Endothelial cell of umbilical vein (primary cell): ENCODE measurements around the gene ZPR1. TPM values are rescaled to one million over a fixed set of nuclear protein-coding genes. Genes with fewer than 3 reads are reported as not detected.

Experiments
- BruUV-seq: library from RNA; stranded (reverse); fragments of 400-500 nt; replicated peaks from 2 replicates; lab custom pipeline; 2021; lab: Mats Ljungman, UMichigan
- CTCF ChIA-PET: fragments of 300-600, 350-600 bp; sonication (Branson Sonifier 250); formaldehyde crosslinking; loops from one replicate; lab custom pipeline; 2021; ENCODE audit warnings: antibody characterized with exemption, inconsistent platforms; lab: Charles Lee
- POLR2A ChIA-PET: fragments of 300-600, 350-600 bp; sonication (Branson Sonifier 250); formaldehyde crosslinking; loops from one replicate; lab custom pipeline; 2021; ENCODE audit warnings: antibody characterized with exemption, inconsistent platforms; lab: Charles Lee
- DNase-seq: peaks from one replicate; pipeline ENCODE4 v3.0.0-alpha.2; 2011; ENCODE audit warnings: low read depth, low spot score
- FAIRE-seq: peaks from 2 replicates; lab custom pipeline; 2011; peaks lifted over from hg19 to GRCh38; lab: Jason Lieb, UNC
- H2AFZ ChIP-seq: 2 replicates; pipeline ENCODE4 v1.6.0; 2012; ENCODE audit warnings: low read depth, low read length, control low read depth, inconsistent platforms
- H3K27ac ChIP-seq: 2 replicates; pipeline ENCODE4 v1.5.1; 2011; ENCODE audit warnings: low read depth, mild to moderate bottlenecking, control low read depth, low read length, moderate library complexity; ENCODE audit not compliant: insufficient read depth
- H3K27me3 ChIP-seq, 2 experiments: 2 replicates each; pipeline versions ENCODE4 v1.6.0 to v1.6.1; 2011; ENCODE audit warnings: low read length in 2 of 2, mixed read lengths in 1 of 2; ENCODE audit not compliant: control insufficient read depth in 2 of 2, insufficient read depth in 2 of 2
- H3K36me3 ChIP-seq, 2 experiments: 2 replicates in 1 of 2; 3 replicates in 1 of 2; pipeline ENCODE4 v1.5.1; 2011; ENCODE audit warnings: low read length in 2 of 2, mild to moderate bottlenecking in 1 of 2, moderate library complexity in 1 of 2; ENCODE audit not compliant: control insufficient read depth in 2 of 2, insufficient read depth in 2 of 2; ENCODE audit errors: extremely low read depth in 1 of 2
- H3K4me1 ChIP-seq: 3 replicates; pipeline ENCODE4 v1.5.1; 2011; ENCODE audit warnings: mild to moderate bottlenecking, low read length; ENCODE audit not compliant: control insufficient read depth, insufficient read depth; ENCODE audit errors: extremely low read depth
- H3K4me2 ChIP-seq: 2 replicates; pipeline ENCODE4 v1.6.1; 2011; ENCODE audit warnings: low read length, control low read depth, mixed read lengths; ENCODE audit not compliant: insufficient read depth
- H3K4me3 ChIP-seq, 3 experiments: fragments of 200-600 bp in 1 of 3; sonication (generic), shearing (Covaris generic) in 1 of 3; replicated peaks in 1 of 3; 2 replicates each; pipeline ENCODE4 v1.5.1; 2011 to 2016; ENCODE audit warnings: control low read depth in 3 of 3, low read length in 3 of 3, mild to moderate bottlenecking in 2 of 3, inconsistent platforms in 1 of 3, low read depth in 1 of 3, moderate library complexity in 1 of 3; ENCODE audit not compliant: insufficient read depth in 1 of 3
- H3K79me2 ChIP-seq: 2 replicates; pipeline ENCODE4 v1.6.0; 2012; ENCODE audit warnings: low read length, inconsistent platforms; ENCODE audit not compliant: control insufficient read depth, insufficient read depth
- H3K9ac ChIP-seq: replicated peaks from 2 replicates; pipeline ENCODE3; 2011; ENCODE audit warnings: low read length, control low read depth; ENCODE audit not compliant: insufficient read depth; ENCODE audit errors: extremely low read depth
- H3K9me1 ChIP-seq: replicated peaks from 3 replicates; pipeline ENCODE4 v1.6.0; 2011; ENCODE audit warnings: mild to moderate bottlenecking, low read length; ENCODE audit not compliant: control insufficient read depth, insufficient read depth; ENCODE audit errors: extremely low read depth
- H3K9me3 ChIP-seq: replicated peaks from 2 replicates; pipeline ENCODE4 v1.5.1; 2012; ENCODE audit warnings: low read length, inconsistent platforms; ENCODE audit not compliant: control insufficient read depth, insufficient read depth
- H4K20me1 ChIP-seq: replicated peaks from 2 replicates; pipeline ENCODE3; 2011; ENCODE audit warnings: mild to moderate bottlenecking, low read length; ENCODE audit not compliant: control insufficient read depth, insufficient read depth; ENCODE audit errors: extremely low read depth
- EZH2 ChIP-seq: IDR thresholded peaks from 2 replicates; pipeline ENCODE4 v1.6.1; 2012; ENCODE audit warnings: borderline replicate concordance, low read depth, mild to moderate bottlenecking, moderate library complexity, low read length, inconsistent platforms; ENCODE audit not compliant: severe bottlenecking
- FOS ChIP-seq: IDR thresholded peaks from 2 replicates; pipeline ENCODE4 v1.6.1; 2011; ENCODE audit warnings: mild to moderate bottlenecking, low read length, moderate library complexity, borderline replicate concordance; ENCODE audit not compliant: insufficient read depth
- GATA2 ChIP-seq: IDR thresholded peaks from 2 replicates; pipeline ENCODE4 v1.7.0; 2011; ENCODE audit warnings: low read depth, mild to moderate bottlenecking, moderate library complexity, mixed read lengths, low read length; ENCODE audit not compliant: insufficient read length, insufficient read depth
- JUN ChIP-seq: IDR thresholded peaks from 2 replicates; pipeline ENCODE4 v1.6.1; 2011; ENCODE audit warnings: borderline replicate concordance, low read depth; ENCODE audit not compliant: insufficient read length, insufficient read depth
- MYC ChIP-seq: IDR thresholded peaks from one replicate; pipeline ENCODE4 v1.6.1; 2011; ENCODE audit warnings: mild to moderate bottlenecking, low read depth, low read length
- POLR2A ChIP-seq: IDR thresholded peaks from 2 replicates; pipeline ENCODE4 v1.6.1; 2012; ENCODE audit warnings: low read depth, mild to moderate bottlenecking, control low read depth, low read length
- POLR2AphosphoS5 ChIP-seq: IDR thresholded peaks from 2 replicates; pipeline ENCODE4 v1.6.1; 2012; ENCODE audit warnings: low read depth, mild to moderate bottlenecking, control low read depth, low read length, moderate library complexity; ENCODE audit not compliant: insufficient read depth
- dilution Hi-C: fragments of 300-500 bp; cut with MboI; formaldehyde crosslinking; loops from one replicate; pipeline ENCODE4 v1.15.0; 2019; ENCODE audit warnings: low sequenced_read_pairs; ENCODE audit not compliant: extremely low pct_ligation_motif_present
- intact Hi-C: fragments of 100-400 bp; cut with micrococcal nuclease; formaldehyde crosslinking; loops from one replicate; pipeline ENCODE4 v1.10.0; 2022
- polyA plus RNA-seq, 4 experiments: library from polyadenylated mRNA; depleted of rRNA in 3 of 4; stranded (reverse) in 3 of 4; unstranded in 1 of 4; fragments of >200 nt; gene quantifications; 2 replicates each; pipeline versions ENCODE4 v1.2.1 to v1.2.3, GENCODE V29; 2011 to 2012; ENCODE audit warnings: missing spikeins in 1 of 4
- total RNA-seq: library from RNA; stranded (reverse); gene quantifications from 2 replicates; pipeline ENCODE4 v1.2.3, GENCODE V29; 2021
- TF ChIP-seq, protein P1 (sequence below): IDR thresholded peaks from 2 replicates; pipeline ENCODE4 v1.6.1; 2011; ENCODE audit not compliant: insufficient read depth, insufficient read length
- TF ChIP-seq, protein P2 (sequence below), 2 donors: IDR thresholded peaks; 1 replicate in 1 of 2; 2 replicates in 1 of 2; pipeline ENCODE4 v1.5.1; 2011; ENCODE audit warnings: low read length in 2 of 2, mild to moderate bottlenecking in 2 of 2, moderate library complexity in 2 of 2, control low read depth in 1 of 2, inconsistent platforms in 1 of 2, low read depth in 1 of 2; ENCODE audit not compliant: insufficient read depth in 1 of 2; ENCODE audit errors: extremely low read depth in 1 of 2

Gene ZPR1
- total and polyA plus RNA-seq, 2 donors (not counting 3 experiments of a cell fraction or from before 2014, with no cell fraction given) = 22.6 to 54.5 TPM

DNA sequence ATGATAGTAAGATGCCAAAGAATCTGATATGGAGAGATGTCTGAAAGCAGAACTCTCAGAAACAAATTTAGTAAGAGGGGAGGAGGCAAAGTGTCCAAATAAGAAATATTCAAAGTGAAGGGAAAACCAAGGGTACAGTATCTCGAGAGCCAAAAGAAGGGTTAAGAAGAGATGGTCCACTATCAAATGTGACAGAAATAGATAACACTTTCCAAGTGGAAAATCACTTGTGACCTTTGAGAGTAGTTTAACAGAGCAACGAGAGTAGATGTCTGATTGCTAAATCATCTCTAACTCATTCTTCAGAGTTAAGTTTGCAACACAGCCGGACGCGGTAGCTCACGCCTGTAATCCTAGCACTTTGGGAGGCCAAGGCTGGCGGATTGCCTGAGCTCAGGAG lies 10.8 kb downstream of the ZPR1 start:
- dilution Hi-C loops = no loop called here
- H3K27me3 ChIP-seq = no peaks in the 10 kb centered on the region
- DNase-seq = no peak
- no peaks in the 10 kb centered on the region for H3K9me3 ChIP-seq
- no peak overlapping the region for H2AFZ ChIP-seq
- intact Hi-C loops = no loop called here
- H3K79me2 ChIP-seq = peaks cover 4% of the 10 kb centered on the region
- no peaks in the 10 kb centered on the region for H4K20me1 ChIP-seq
- H3K4me1 ChIP-seq = peaks cover 3% of the 10 kb centered on the region
- ChIA-PET POLR2A (no interaction called here), CTCF (interaction anchor here (1.0 kb wide), 1 partner anchor 14 kb away, joined by 7 read pairs; the partner anchor contains the start of gene APOA5)
- H3K9ac ChIP-seq = no peak overlapping the region
- H3K36me3 ChIP-seq = peaks cover 17 to 18% of the 10 kb centered on the region in 2 experiments
- FAIRE-seq = no peak
- H3K27ac ChIP-seq = no peak overlapping the region
- TF ChIP-seq MYC = no peak
- TF ChIP-seq, protein P1, sequence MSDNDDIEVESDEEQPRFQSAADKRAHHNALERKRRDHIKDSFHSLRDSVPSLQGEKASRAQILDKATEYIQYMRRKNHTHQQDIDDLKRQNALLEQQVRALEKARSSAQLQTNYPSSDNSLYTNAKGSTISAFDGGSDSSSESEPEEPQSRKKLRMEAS = no peak
- TF ChIP-seq, protein P2, sequence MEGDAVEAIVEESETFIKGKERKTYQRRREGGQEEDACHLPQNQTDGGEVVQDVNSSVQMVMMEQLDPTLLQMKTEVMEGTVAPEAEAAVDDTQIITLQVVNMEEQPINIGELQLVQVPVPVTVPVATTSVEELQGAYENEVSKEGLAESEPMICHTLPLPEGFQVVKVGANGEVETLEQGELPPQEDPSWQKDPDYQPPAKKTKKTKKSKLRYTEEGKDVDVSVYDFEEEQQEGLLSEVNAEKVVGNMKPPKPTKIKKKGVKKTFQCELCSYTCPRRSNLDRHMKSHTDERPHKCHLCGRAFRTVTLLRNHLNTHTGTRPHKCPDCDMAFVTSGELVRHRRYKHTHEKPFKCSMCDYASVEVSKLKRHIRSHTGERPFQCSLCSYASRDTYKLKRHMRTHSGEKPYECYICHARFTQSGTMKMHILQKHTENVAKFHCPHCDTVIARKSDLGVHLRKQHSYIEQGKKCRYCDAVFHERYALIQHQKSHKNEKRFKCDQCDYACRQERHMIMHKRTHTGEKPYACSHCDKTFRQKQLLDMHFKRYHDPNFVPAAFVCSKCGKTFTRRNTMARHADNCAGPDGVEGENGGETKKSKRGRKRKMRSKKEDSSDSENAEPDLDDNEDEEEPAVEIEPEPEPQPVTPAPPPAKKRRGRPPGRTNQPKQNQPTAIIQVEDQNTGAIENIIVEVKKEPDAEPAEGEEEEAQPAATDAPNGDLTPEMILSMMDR (IDR thresholded peaks at IDR 0.05; ENCODE audit: extremely low read depth in 1 of 2, insufficient read depth in 1 of 2, low read depth in 1 of 2, low read length in 2 of 2) = no peak
- no peak for TF ChIP-seq EZH2
- no peak for TF ChIP-seq POLR2AphosphoS5
- TF ChIP-seq POLR2A = no peak
- no peak for TF ChIP-seq FOS
- TF ChIP-seq JUN = no peak
- TF ChIP-seq GATA2 = no peak
- H3K4me2 ChIP-seq = no peak overlapping the region
- H3K4me3 ChIP-seq = no peak overlapping the region
- no peaks in the 10 kb centered on the region for H3K9me1 ChIP-seq
- BruUV-seq = no TSS peak
